Spinal cord (tissue), 10 donors: Measurements from ENCODE around the gene TMEM164. TPM values are rescaled to one million over a fixed set of nuclear protein-coding genes. Genes with fewer than 3 reads are reported as not detected.

Experiments
- DNase-seq, 6 donors: peaks; one replicate each; pipeline versions ENCODE4 v3.0.0 to v3.0.0-alpha.2; 2013 to 2015; ENCODE audit warnings: low spot score in 6 of 6, low read depth in 4 of 6
- H3K27ac ChIP-seq: one replicate; pipeline ENCODE4 v1.5.1; 2013; ENCODE audit warnings: low read depth, low read length, control low read depth
- H3K27me3 ChIP-seq: one replicate; pipeline ENCODE4 v1.6.1; 2013; ENCODE audit warnings: low read length; ENCODE audit not compliant: control insufficient read depth, insufficient read depth
- H3K36me3 ChIP-seq: one replicate; pipeline ENCODE4 v1.6.1; 2013; ENCODE audit warnings: low read length; ENCODE audit not compliant: control insufficient read depth, insufficient read depth
- H3K4me1 ChIP-seq: one replicate; pipeline ENCODE4 v1.6.1; 2013; ENCODE audit warnings: low read length; ENCODE audit not compliant: control insufficient read depth, insufficient read depth
- H3K4me3 ChIP-seq: one replicate; pipeline ENCODE4 v1.5.1; 2013; ENCODE audit warnings: low read depth, low read length, control low read depth
- H3K9me3 ChIP-seq: one replicate; pipeline ENCODE4 v1.6.1; 2013; ENCODE audit warnings: low read length; ENCODE audit not compliant: control insufficient read depth, insufficient read depth
- WGBS: methylation state at CpG from one replicate; pipeline ENCODE4 v1.1.5; 2013; ENCODE audit warnings: missing lambda C conversion rate; ENCODE audit not compliant: insufficient coverage; 5-methylcytosine and 5-hydroxymethylcytosine counted together
- polyA plus RNA-seq, 2 donors: library from polyadenylated mRNA; unstranded; fragments of 120-200 nt; gene quantifications; one replicate each; pipeline ENCODE4 v1.2.1, GENCODE V29; 2013; ENCODE audit not compliant: insufficient read length in 2 of 2
- total RNA-seq, 2 donors: library from RNA; depleted of rRNA in 1 of 2; stranded (reverse); fragments of 120-200 nt in 1 of 2; fragments of >200 nt in 1 of 2; gene quantifications; one replicate each; pipeline versions ENCODE4 v1.2.3 to v1.2.4, GENCODE V29; 2013 to 2014
- donor health status: healthy.

Gene TMEM164
- total and polyA plus RNA-seq, 4 donors = 16.2 to 21.9 (median 20.2) TPM

DNA sequence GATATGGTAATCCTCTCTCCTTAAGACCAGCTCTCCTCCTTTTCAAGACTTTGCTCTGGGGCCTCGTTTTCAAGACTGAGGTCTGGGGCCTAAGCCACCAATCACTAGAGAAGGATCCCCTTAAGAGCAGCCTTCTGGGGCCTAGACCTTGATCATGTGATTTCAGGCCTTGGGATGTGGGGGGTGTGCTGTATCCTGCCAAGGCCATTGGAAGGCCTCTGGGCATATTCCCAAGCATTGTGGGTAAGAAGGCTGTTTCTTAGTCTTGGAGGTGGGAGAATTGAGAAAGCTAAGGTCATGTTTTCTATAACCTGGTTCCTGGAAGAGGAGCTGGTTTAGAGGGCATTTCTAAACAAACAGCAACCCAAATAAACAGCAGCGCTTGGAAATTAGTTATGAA is 12.1 kb downstream of the TMEM164 start:
- H3K36me3 ChIP-seq = no peaks in the 10 kb centered on the region
- peak overlapping the region; percentile 35 for H3K27ac ChIP-seq
- no peaks in the 10 kb centered on the region for H3K9me3 ChIP-seq
- peaks cover 8% of the 10 kb centered on the region for H3K27me3 ChIP-seq
- H3K4me1 ChIP-seq = peaks cover 12% of the 10 kb centered on the region
- DNase-seq = peak in 1 of 6 donors; percentile 34
- no peak overlapping the region for H3K4me3 ChIP-seq
- 0% methylated on average over 1 of the region's 2 CpGs for WGBS

DNA sequence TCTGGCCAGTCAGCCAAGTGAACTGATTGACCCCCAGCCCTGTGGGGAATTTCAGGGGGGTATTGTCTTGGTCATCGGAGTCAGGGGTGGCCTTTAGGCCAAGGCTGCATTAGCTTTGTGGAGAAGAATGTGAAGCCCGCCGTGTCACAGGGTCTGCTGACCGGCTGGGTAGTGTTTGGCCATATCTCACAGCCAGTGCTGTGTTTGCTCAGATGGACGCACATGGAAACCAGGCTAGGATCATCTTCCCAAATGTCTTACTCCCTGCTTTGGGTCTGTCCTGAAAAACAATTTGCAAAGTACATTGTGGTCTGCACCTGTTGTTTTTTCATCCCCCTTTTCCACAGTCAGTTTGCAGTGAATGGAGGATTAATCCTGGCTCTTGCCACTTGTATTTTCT is 13.0 kb downstream of the TMEM164 start:
- peak overlapping the region; percentile 34 for H3K27ac ChIP-seq
- peaks cover 12% of the 10 kb centered on the region for H3K27me3 ChIP-seq
- H3K9me3 ChIP-seq = no peaks in the 10 kb centered on the region
- no peaks in the 10 kb centered on the region for H3K36me3 ChIP-seq
- peaks cover 12% of the 10 kb centered on the region for H3K4me1 ChIP-seq
- no peak overlapping the region for H3K4me3 ChIP-seq
- 58% methylated on average over 5 of the region's 5 CpGs for WGBS
- no peak for DNase-seq

DNA sequence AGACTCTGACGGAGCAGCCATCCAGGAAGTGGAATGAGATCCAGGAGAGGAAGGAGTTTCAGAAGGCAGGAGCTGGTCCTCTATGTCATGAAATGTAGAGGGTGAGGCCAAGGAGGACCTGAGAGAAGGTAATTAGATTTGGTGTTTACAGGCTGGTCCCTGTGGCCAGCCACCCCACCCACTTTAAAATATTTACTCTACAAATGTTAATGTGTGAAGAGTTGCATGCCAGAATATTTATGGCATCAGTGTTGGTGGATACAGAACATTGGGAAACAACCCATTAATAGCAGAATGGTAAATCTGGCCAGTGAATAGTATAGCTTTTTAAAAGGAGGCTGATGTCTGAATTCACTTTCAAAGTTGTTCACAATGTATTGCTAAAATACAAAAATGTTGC is 17.6 kb downstream of the TMEM164 start:
- Histone ChIP-seq H3K27me3 (peaks cover 12% of the 10 kb centered on the region), H3K9me3 (no peaks in the 10 kb centered on the region), H3K4me1 (peaks cover 4% of the 10 kb centered on the region), H3K4me3 (no peak overlapping the region), H3K27ac (no peak overlapping the region), H3K36me3 (no peaks in the 10 kb centered on the region)
- 56% methylated on average over 1 of the region's 1 CpG for WGBS
- DNase-seq = no peak

DNA sequence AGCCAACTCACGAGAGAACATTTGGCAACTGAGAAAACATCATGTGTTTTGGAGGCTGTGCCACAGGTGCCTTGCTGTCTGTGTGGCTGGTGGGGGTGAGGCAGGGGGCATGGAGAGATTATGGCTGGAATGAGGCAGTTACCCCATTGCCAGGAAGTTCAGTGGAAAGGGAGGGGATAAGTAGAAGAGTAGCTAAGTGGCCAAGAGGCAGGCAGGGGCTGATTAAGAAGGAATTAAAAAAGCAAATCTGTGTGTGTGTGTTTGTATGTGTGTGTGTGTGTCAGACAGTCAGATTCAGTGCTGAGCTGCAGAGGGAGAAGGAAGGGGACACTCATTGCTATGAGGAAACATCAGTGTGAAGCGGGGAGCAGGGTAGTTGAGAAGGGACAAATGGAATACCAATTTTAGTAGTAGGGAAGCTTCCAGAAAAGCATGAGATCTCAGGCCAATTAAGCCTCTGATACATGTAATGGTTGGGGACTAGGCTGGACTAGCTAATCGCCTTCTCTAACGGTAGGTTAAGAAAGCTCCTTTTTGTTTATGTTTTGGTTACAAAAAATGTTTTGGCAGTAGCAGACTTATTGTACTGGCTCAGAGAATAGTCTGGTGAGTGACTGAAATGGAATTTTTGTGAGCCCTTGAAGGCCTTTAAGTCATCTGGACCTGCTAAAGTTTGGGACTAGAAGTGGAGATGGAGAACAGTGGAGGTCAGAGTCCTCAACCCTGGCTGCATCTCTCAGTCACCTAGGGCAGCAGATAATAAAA is 18.5 kb downstream of the TMEM164 start:
- peak in 1 of 6 donors; percentile 43 for DNase-seq
- WGBS = 58% methylated on average over 4 of the region's 4 CpGs
- H3K4me1 ChIP-seq = no peaks in the 10 kb centered on the region
- no peaks in the 10 kb centered on the region for H3K36me3 ChIP-seq
- no peak overlapping the region for H3K27ac ChIP-seq
- no peaks in the 10 kb centered on the region for H3K9me3 ChIP-seq
- no peak overlapping the region for H3K4me3 ChIP-seq
- H3K27me3 ChIP-seq = peaks cover 5% of the 10 kb centered on the region

GRCh38 chrX:110022599-110023448 is 19.9 kb downstream of the TMEM164 start:
- Histone ChIP-seq H3K27ac (no peak overlapping the region), H3K9me3 (no peaks in the 10 kb centered on the region), H3K4me3 (no peak overlapping the region), H3K4me1 (no peaks in the 10 kb centered on the region), H3K27me3 (peaks cover 5% of the 10 kb centered on the region), H3K36me3 (no peaks in the 10 kb centered on the region)
- no peak for DNase-seq
- 58% methylated on average over 4 of the region's 5 CpGs for WGBS

GRCh38 chrX:110025395-110025794 is 22.5 kb downstream of the TMEM164 start:
- H3K4me1 ChIP-seq = no peaks in the 10 kb centered on the region
- no peak for DNase-seq
- no peak overlapping the region for H3K27ac ChIP-seq
- WGBS = 60% methylated on average over 1 of the region's 1 CpG
- no peaks in the 10 kb centered on the region for H3K36me3 ChIP-seq
- no peaks in the 10 kb centered on the region for H3K9me3 ChIP-seq
- no peak overlapping the region for H3K4me3 ChIP-seq
- peaks cover 2% of the 10 kb centered on the region for H3K27me3 ChIP-seq

- H3K27ac ChIP-seq = no peak overlapping the region
- no peak for DNase-seq
Measured at GRCh38 chrX:110026099-110026844, 23.4 kb downstream of the TMEM164 start.

DNA sequence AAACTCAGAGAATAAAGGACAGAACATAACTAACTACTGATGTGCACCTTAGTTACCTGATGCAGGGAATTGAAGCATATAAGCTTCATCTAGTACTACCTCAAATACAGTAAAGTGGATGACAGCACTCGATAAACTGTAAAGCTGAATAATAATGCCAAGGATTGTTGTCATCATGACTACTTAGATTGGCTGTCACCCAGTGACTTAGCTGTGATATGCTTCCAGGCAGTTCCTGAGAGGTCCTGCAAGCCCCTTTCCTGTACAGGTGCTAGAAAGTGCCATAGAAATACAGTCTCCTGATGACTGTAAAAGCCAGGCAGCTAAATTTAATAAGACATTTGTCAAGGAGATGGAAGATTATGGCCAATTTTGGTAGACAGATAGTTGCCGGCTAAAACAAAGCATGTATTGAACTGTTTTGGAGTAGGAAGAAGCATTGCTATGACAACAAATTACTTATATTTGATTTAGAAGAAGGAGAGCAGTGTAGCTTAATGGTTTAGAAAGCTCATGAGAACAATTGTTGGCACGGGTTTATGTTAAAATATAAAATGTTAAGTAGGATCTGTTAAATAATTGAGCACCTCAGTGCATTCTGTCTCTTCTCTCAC is 29.7 kb downstream of the TMEM164 start:
- Histone ChIP-seq H3K36me3 (no peaks in the 10 kb centered on the region), H3K9me3 (no peaks in the 10 kb centered on the region), H3K27me3 (no peaks in the 10 kb centered on the region), H3K27ac (no peak overlapping the region), H3K4me1 (no peaks in the 10 kb centered on the region), H3K4me3 (no peak overlapping the region)
- peak in 1 of 6 donors; percentile 75 for DNase-seq
- WGBS = 38% methylated on average over 1 of the region's 3 CpGs

More at GRCh38 chrX:110026099-110026844, 23.4 kb downstream of the TMEM164 start:
- Histone ChIP-seq H3K4me1 (no peaks in the 10 kb centered on the region), H3K4me3 (no peak overlapping the region), H3K36me3 (no peaks in the 10 kb centered on the region), H3K9me3 (no peaks in the 10 kb centered on the region), H3K27me3 (no peaks in the 10 kb centered on the region)
- 60% methylated on average over 1 of the region's 9 CpGs for WGBS

DNA sequence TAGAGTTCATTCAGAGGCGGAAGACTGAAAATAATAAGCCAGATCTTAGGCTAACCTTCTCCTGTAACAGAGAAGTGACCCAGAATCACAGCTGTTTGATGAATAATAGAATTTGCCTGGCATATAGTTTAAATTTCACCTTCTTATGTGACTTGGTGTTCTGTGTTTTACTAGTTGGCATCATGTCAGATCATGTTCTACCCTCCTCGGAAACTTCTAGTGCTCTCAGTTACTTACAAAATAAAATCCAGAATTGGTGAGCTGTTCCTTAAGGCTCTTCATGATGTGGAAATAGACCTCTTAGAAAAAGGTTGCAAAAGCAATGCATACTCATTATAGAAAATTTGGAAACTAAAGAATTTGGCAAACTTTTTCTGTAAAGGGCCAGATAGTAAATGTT is 31.1 kb downstream of the TMEM164 start:
- Histone ChIP-seq H3K36me3 (no peaks in the 10 kb centered on the region), H3K27ac (no peak overlapping the region), H3K4me3 (no peak overlapping the region), H3K9me3 (no peaks in the 10 kb centered on the region), H3K27me3 (no peaks in the 10 kb centered on the region), H3K4me1 (no peaks in the 10 kb centered on the region)
- DNase-seq = no peak
- no CpG with 5 or more reads among the region's 2 CpGs for WGBS
